ENCODE results near the gene PADI6.

DNA sequence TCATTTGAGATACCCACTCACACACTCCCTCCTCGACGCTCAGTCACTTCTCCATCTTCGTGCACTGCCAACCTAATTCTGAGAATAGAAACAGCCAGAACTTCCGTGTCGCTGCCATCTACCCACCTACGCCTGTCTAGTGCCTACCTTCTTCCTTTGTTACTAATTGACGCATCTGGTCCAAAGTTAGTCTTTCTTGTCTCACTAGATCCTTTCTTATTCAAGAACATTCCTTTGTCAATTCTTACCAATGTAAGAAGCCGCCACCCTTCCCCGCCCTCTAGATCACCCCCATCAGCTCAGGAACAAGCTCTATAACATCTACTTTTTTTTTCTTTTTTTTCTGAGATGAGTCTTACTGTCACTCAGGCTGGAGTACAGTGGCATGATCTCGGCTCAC, 3.7 kb downstream of the PADI6 start:
- TF ChIP-seq ESRRA (IDR thresholded peaks at IDR 0.05; ENCODE audit: low read length) (no peak), TBL1XR1 (IDR thresholded peaks at IDR 0.05; ENCODE audit: low read depth, low read length) (no peak), EP300 (IDR thresholded peaks at IDR 0.05; ENCODE audit: borderline replicate concordance in 1 of 2, control insufficient read depth in 1 of 2, low read depth in 2 of 2, low read length in 2 of 2) (no peak), ZNF274 (IDR thresholded peaks at IDR 0.05; ENCODE audit: insufficient read depth, insufficient read length) (no peak), TAF1 (IDR thresholded peaks at IDR 0.05; ENCODE audit: borderline replicate concordance, low read depth, low read length) (no peak), RAD21 (IDR thresholded peaks at IDR 0.05; ENCODE audit: insufficient read depth, low read depth, low read length) (no peak), POLR2A (IDR thresholded peaks at IDR 0.05; ENCODE audit: low read depth, low read length) (no peak), CREB1 (IDR thresholded peaks at IDR 0.05; ENCODE audit: low read depth) (no peak)
- TF ChIP-seq, protein P1, sequence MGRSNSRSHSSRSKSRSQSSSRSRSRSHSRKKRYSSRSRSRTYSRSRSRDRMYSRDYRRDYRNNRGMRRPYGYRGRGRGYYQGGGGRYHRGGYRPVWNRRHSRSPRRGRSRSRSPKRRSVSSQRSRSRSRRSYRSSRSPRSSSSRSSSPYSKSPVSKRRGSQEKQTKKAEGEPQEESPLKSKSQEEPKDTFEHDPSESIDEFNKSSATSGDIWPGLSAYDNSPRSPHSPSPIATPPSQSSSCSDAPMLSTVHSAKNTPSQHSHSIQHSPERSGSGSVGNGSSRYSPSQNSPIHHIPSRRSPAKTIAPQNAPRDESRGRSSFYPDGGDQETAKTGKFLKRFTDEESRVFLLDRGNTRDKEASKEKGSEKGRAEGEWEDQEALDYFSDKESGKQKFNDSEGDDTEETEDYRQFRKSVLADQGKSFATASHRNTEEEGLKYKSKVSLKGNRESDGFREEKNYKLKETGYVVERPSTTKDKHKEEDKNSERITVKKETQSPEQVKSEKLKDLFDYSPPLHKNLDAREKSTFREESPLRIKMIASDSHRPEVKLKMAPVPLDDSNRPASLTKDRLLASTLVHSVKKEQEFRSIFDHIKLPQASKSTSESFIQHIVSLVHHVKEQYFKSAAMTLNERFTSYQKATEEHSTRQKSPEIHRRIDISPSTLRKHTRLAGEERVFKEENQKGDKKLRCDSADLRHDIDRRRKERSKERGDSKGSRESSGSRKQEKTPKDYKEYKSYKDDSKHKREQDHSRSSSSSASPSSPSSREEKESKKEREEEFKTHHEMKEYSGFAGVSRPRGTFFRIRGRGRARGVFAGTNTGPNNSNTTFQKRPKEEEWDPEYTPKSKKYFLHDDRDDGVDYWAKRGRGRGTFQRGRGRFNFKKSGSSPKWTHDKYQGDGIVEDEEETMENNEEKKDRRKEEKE (IDR thresholded peaks at IDR 0.05) = no peak
- TF ChIP-seq, protein P2, sequence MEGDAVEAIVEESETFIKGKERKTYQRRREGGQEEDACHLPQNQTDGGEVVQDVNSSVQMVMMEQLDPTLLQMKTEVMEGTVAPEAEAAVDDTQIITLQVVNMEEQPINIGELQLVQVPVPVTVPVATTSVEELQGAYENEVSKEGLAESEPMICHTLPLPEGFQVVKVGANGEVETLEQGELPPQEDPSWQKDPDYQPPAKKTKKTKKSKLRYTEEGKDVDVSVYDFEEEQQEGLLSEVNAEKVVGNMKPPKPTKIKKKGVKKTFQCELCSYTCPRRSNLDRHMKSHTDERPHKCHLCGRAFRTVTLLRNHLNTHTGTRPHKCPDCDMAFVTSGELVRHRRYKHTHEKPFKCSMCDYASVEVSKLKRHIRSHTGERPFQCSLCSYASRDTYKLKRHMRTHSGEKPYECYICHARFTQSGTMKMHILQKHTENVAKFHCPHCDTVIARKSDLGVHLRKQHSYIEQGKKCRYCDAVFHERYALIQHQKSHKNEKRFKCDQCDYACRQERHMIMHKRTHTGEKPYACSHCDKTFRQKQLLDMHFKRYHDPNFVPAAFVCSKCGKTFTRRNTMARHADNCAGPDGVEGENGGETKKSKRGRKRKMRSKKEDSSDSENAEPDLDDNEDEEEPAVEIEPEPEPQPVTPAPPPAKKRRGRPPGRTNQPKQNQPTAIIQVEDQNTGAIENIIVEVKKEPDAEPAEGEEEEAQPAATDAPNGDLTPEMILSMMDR (IDR thresholded peaks at IDR 0.05 in 2 of 3, conservative IDR thresholded peaks at IDR 0.05 in 1 of 3; ENCODE audit: control insufficient read depth in 2 of 3, extremely low read depth in 1 of 3, insufficient read depth in 1 of 3, low read depth in 3 of 3, low read length in 3 of 3) = no peak
- TF ChIP-seq, protein P3, sequence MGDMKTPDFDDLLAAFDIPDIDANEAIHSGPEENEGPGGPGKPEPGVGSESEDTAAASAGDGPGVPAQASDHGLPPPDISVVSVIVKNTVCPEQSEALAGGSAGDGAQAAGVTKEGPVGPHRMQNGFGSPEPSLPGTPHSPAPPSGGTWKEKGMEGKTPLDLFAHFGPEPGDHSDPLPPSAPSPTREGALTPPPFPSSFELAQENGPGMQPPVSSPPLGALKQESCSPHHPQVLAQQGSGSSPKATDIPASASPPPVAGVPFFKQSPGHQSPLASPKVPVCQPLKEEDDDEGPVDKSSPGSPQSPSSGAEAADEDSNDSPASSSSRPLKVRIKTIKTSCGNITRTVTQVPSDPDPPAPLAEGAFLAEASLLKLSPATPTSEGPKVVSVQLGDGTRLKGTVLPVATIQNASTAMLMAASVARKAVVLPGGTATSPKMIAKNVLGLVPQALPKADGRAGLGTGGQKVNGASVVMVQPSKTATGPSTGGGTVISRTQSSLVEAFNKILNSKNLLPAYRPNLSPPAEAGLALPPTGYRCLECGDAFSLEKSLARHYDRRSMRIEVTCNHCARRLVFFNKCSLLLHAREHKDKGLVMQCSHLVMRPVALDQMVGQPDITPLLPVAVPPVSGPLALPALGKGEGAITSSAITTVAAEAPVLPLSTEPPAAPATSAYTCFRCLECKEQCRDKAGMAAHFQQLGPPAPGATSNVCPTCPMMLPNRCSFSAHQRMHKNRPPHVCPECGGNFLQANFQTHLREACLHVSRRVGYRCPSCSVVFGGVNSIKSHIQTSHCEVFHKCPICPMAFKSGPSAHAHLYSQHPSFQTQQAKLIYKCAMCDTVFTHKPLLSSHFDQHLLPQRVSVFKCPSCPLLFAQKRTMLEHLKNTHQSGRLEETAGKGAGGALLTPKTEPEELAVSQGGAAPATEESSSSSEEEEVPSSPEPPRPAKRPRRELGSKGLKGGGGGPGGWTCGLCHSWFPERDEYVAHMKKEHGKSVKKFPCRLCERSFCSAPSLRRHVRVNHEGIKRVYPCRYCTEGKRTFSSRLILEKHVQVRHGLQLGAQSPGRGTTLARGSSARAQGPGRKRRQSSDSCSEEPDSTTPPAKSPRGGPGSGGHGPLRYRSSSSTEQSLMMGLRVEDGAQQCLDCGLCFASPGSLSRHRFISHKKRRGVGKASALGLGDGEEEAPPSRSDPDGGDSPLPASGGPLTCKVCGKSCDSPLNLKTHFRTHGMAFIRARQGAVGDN (IDR thresholded peaks at IDR 0.05) = no peak
- TF ChIP-seq, protein P4, sequence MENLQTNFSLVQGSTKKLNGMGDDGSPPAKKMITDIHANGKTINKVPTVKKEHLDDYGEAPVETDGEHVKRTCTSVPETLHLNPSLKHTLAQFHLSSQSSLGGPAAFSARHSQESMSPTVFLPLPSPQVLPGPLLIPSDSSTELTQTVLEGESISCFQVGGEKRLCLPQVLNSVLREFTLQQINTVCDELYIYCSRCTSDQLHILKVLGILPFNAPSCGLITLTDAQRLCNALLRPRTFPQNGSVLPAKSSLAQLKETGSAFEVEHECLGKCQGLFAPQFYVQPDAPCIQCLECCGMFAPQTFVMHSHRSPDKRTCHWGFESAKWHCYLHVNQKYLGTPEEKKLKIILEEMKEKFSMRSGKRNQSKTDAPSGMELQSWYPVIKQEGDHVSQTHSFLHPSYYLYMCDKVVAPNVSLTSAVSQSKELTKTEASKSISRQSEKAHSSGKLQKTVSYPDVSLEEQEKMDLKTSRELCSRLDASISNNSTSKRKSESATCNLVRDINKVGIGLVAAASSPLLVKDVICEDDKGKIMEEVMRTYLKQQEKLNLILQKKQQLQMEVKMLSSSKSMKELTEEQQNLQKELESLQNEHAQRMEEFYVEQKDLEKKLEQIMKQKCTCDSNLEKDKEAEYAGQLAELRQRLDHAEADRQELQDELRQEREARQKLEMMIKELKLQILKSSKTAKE (IDR thresholded peaks at IDR 0.05; ENCODE audit: low read depth, poor library complexity, severe bottlenecking) = no peak
- TF ChIP-seq, protein P5, sequence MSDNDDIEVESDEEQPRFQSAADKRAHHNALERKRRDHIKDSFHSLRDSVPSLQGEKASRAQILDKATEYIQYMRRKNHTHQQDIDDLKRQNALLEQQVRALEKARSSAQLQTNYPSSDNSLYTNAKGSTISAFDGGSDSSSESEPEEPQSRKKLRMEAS (IDR thresholded peaks at IDR 0.05; ENCODE audit: low read depth, low read length) = no peak
